K562 (cell line): ENCODE measurements around the gene MCL1. TPM values are rescaled to one million over a fixed set of nuclear protein-coding genes. Genes with fewer than 3 reads are reported as not detected.

Experiments used
- ARID2 ChIP-seq: fragments of 450-650 bp; IDR thresholded peaks from 2 replicates; pipeline ENCODE4 v1.6.1; 2017; ENCODE audit warnings: antibody characterized with exemption, mild to moderate bottlenecking
- ARNT ChIP-seq, 2 experiments: fragments of 450-650 bp; IDR thresholded peaks; 2 replicates each; pipeline ENCODE4 v1.6.1; 2016; ENCODE audit warnings: mild to moderate bottlenecking in 1 of 2
- ATF2 ChIP-seq: sonication (generic); formaldehyde crosslinking; IDR thresholded peaks from 2 replicates; pipeline ENCODE4 v1.8.1; 2022; ENCODE audit warnings: missing genetic modification reagents
- CBFA2T3 ChIP-seq: fragments of 450-650 bp; IDR thresholded peaks from 2 replicates; pipeline ENCODE4 v1.6.1; 2017
- CBX1 ChIP-seq: sonication (generic); IDR thresholded peaks from 2 replicates; pipeline ENCODE4 v1.6.1; 2016; ENCODE audit warnings: antibody characterized with exemption, low read depth, mild to moderate bottlenecking
- CREB1 ChIP-seq, 2 experiments: sonication (generic) in 1 of 2; formaldehyde crosslinking in 1 of 2; IDR thresholded peaks; 2 replicates each; pipeline versions ENCODE4 v1.6.1 to v1.8.0; 2012 to 2022; ENCODE audit warnings: inconsistent platforms in 1 of 2, mild to moderate bottlenecking in 1 of 2, missing genetic modification reagents in 1 of 2, moderate library complexity in 1 of 2
- ELK1 ChIP-seq: sonication (generic); formaldehyde crosslinking; IDR thresholded peaks from 2 replicates; pipeline ENCODE4 v1.8.1; 2022; ENCODE audit warnings: missing genetic modification reagents
- ELK3 ChIP-seq: fragments of 450-650 bp; formaldehyde crosslinking; IDR thresholded peaks from 2 replicates; pipeline ENCODE4 v1.4.0; 2020; ENCODE audit warnings: mild to moderate bottlenecking
- EWSR1 ChIP-seq: fragments of 450-650 bp; IDR thresholded peaks from 2 replicates; pipeline ENCODE4 v1.6.1; 2018; ENCODE audit warnings: borderline replicate concordance, mild to moderate bottlenecking, low read depth, moderate library complexity; ENCODE audit not compliant: partially characterized antibody
- HBP1 ChIP-seq: fragments of 450-650 bp; formaldehyde crosslinking; IDR thresholded peaks from 2 replicates; pipeline ENCODE4 v1.4.0; 2022; ENCODE audit warnings: missing genetic modification characterization
- MEF2D ChIP-seq: conservative IDR thresholded peaks from 2 replicates; pipeline ENCODE4 v1.6.1; 2016; ENCODE audit warnings: low read depth, missing genetic modification characterization, missing compliant biosample characterization
- OTX1 ChIP-seq: fragments of 450-650 bp; formaldehyde crosslinking; IDR thresholded peaks from 2 replicates; pipeline ENCODE4 v1.4.0; 2022; ENCODE audit warnings: mild to moderate bottlenecking
- SMARCC2 ChIP-seq: fragments of 450-650 bp; IDR thresholded peaks from 2 replicates; pipeline ENCODE4 v1.6.1; 2017; ENCODE audit warnings: antibody characterized with exemption, moderate library complexity, mild to moderate bottlenecking, low read depth
- STAG1 ChIP-seq: sonication (generic); formaldehyde crosslinking; IDR thresholded peaks from 2 replicates; pipeline ENCODE4 v1.5.0; 2020; ENCODE audit warnings: missing genetic modification reagents, borderline replicate concordance
- TRIM25 ChIP-seq: fragments of 450-650 bp; IDR thresholded peaks from 2 replicates; pipeline ENCODE4 v1.7.0; 2016; ENCODE audit warnings: borderline replicate concordance
- ZNF431 ChIP-seq: sonication (generic); formaldehyde crosslinking; IDR thresholded peaks from 2 replicates; pipeline ENCODE4 v1.8.0; 2022; ENCODE audit warnings: mild to moderate bottlenecking, missing genetic modification reagents
- ZNF518B ChIP-seq: fragments of 250-450 bp; sonication (Bioruptor Pico); IDR thresholded peaks from 2 replicates; pipeline ENCODE4 v1.5.0; 2021; ENCODE audit warnings: mild to moderate bottlenecking, moderate library complexity
- polyA plus RNA-seq, 8 experiments: library from polyadenylated mRNA; depleted of rRNA in 4 of 8; stranded (reverse) in 5 of 8; unstranded in 3 of 8; fragments of >200 nt; fragmentation: Nextera tagmentation in 2 of 8; fragmentation: Illumina TruSeq in 1 of 8; extraction: Ambion mirVana in 2 of 8; extraction: Trizol in 1 of 8; gene quantifications; 2 replicates each; pipeline versions ENCODE4 v1.2.1 to v1.2.3, GENCODE V29; 2011 to 2014; ENCODE audit warnings: inconsistent platforms in 1 of 8, missing spikeins in 1 of 8
- total RNA-seq, 7 experiments: library from RNA; depleted of rRNA in 6 of 7; stranded (reverse); fragments of >200 nt in 6 of 7; fragmentation: Illumina TruSeq in 2 of 7; extraction: Trizol in 2 of 7; gene quantifications; 2 replicates each; pipeline versions ENCODE4 v1.2.1 to v1.2.3, GENCODE V29; 2011 to 2021; ENCODE audit warnings: low replicate concordance in 1 of 7

The MCL1 gene
- total and polyA plus RNA-seq, 9 of the 15 experiments (the other 6 are each of a cell fraction or from before 2014, with no cell fraction given) = 27.1 to 224 (median 138) TPM

GRCh38 chr1:150561974-150562445 is 17.4 kb downstream of the MCL1 start (continued):
- TF ChIP-seq ZNF518B (CRISPR knock-in tag) (no peak), SMARCC2 (no peak), ARID2 (no peak), HBP1 (CRISPR knock-in tag) (no peak), ARNT (IDR thresholded peaks at IDR 0.05) (no peak), EWSR1 (no peak), MEF2D (tag) (no peak), CBFA2T3 (no peak), ELK3 (CRISPR knock-in tag) (no peak), ATF2 (CRISPR knock-in tag) (no peak), CBX1 (no peak), OTX1 (CRISPR knock-in tag) (no peak), ZNF431 (CRISPR knock-in tag) (no peak), CREB1 (IDR thresholded peaks at IDR 0.05) (no peak), CREB1 (CRISPR knock-in tag; IDR thresholded peaks at IDR 0.05) (peak; percentile 19), ELK1 (CRISPR knock-in tag) (no peak), TRIM25 (no peak), STAG1 (no peak)
